Thyroid gland (tissue), 4 donors: ENCODE measurements around the gene BTBD2.

Experiments
- CTCF ChIP-seq, 6 experiments: fragments of 200-600 bp in 3 of 6; fragments of 450-650 bp in 3 of 6; sonication (generic) in 3 of 6; IDR thresholded peaks; one replicate each; pipeline ENCODE4 v1.5.1; 2016 to 2019; ENCODE audit warnings: antibody characterized with exemption in 6 of 6, mild to moderate bottlenecking in 2 of 6, inconsistent platforms in 1 of 6, moderate library complexity in 1 of 6
- POLR2A ChIP-seq, 2 donors: fragments of 450-650 bp; IDR thresholded peaks; one replicate each; pipeline ENCODE4 v1.6.1; 2017; ENCODE audit warnings: antibody characterized with exemption in 2 of 2, mild to moderate bottlenecking in 2 of 2, moderate library complexity in 1 of 2

GRCh38 chr19:1989513-1990229, 25.8 kb downstream of the BTBD2 start:
- no peak for TF ChIP-seq POLR2A (IDR thresholded peaks at IDR 0.05)
- no peak for TF ChIP-seq CTCF (IDR thresholded peaks at IDR 0.05)
